A673 (cell line): ENCODE data around the gene TXNRD2. TPM values are rescaled to one million over a fixed set of nuclear protein-coding genes. Genes with fewer than 3 reads are reported as not detected.

Source experiments
- BruUV-seq: library from RNA; stranded (reverse); fragments of 400-500 nt; replicated peaks from 2 replicates; lab custom pipeline; 2021; lab: Mats Ljungman, UMichigan
- CTCF ChIA-PET: fragments of 300-600 bp; sonication (Branson Sonifier 250); formaldehyde crosslinking; loops from one replicate; lab custom pipeline; 2022; ENCODE audit warnings: antibody characterized with exemption; lab: Charles Lee
- POLR2A ChIA-PET: fragments of 300-600 bp; sonication (Branson Sonifier 250); formaldehyde crosslinking; loops from one replicate; lab custom pipeline; 2022; ENCODE audit warnings: antibody characterized with exemption; ENCODE audit not compliant: low non-redundant PET; lab: Charles Lee
- DNase-seq: peaks from one replicate; pipeline ENCODE4 v3.0.0-alpha.2; 2015; ENCODE audit warnings: low spot score
- H3K27ac ChIP-seq: fragments of 200-600 bp; sonication (generic); 2 replicates; pipeline ENCODE4 v1.5.1; 2016; ENCODE audit warnings: mixed run types, low read depth, mild to moderate bottlenecking, mixed read lengths, antibody characterized with exemption, low read length; ENCODE audit not compliant: poor library complexity, severe bottlenecking
- H3K27me3 ChIP-seq: fragments of 200-600 bp; sonication (generic); replicated peaks from 2 replicates; pipeline ENCODE4 v1.6.1; 2017; ENCODE audit warnings: mixed run types, low read depth, mild to moderate bottlenecking, mixed read lengths, antibody characterized with exemption, low read length; ENCODE audit not compliant: insufficient read depth, poor library complexity
- H3K36me3 ChIP-seq: fragments of 200-600 bp; sonication (generic); 2 replicates; pipeline ENCODE4 v1.6.1; 2016; ENCODE audit warnings: mixed run types, mild to moderate bottlenecking, mixed read lengths, antibody characterized with exemption, low read length; ENCODE audit not compliant: insufficient read depth, poor library complexity, severe bottlenecking
- H3K4me1 ChIP-seq: fragments of 200-600 bp; sonication (generic); 2 replicates; pipeline ENCODE4 v1.6.1; 2017; ENCODE audit warnings: mixed run types, mild to moderate bottlenecking, mixed read lengths, antibody characterized with exemption, low read length; ENCODE audit not compliant: insufficient read depth, poor library complexity, severe bottlenecking
- H3K4me3 ChIP-seq: fragments of 200-600 bp; sonication (generic); 2 replicates; pipeline ENCODE4 v1.5.1; 2016; ENCODE audit warnings: low read depth, mixed run types, mild to moderate bottlenecking, mixed read lengths, low read length; ENCODE audit not compliant: poor library complexity, severe bottlenecking
- H3K9me3 ChIP-seq: fragments of 200-600 bp; sonication (generic); 2 replicates; pipeline ENCODE4 v1.6.1; 2016; ENCODE audit warnings: mixed run types, low read depth, mild to moderate bottlenecking, mixed read lengths, antibody characterized with exemption, low read length; ENCODE audit not compliant: poor library complexity, severe bottlenecking
- CTCF ChIP-seq: fragments of 300-800, 200-600 bp; sonication (generic); conservative IDR thresholded peaks from 2 replicates; pipeline ENCODE4 v1.5.1; 2017; ENCODE audit warnings: low read depth, mild to moderate bottlenecking, antibody characterized with exemption, low read length, moderate library complexity, mixed read lengths
- EZH2 ChIP-seq: fragments of 200-600 bp; sonication (generic); IDR thresholded peaks from 2 replicates; pipeline ENCODE4 v1.6.1; 2017; ENCODE audit warnings: borderline replicate concordance, low read depth, mild to moderate bottlenecking, mixed read lengths, antibody characterized with exemption, low read length; ENCODE audit not compliant: poor library complexity, severe bottlenecking
- intact Hi-C: fragments of 100-400 bp; cut with micrococcal nuclease; formaldehyde crosslinking; loops from one replicate; pipeline ENCODE4 v1.10.0; 2022; ENCODE audit not compliant: unreplicated experiment
- total RNA-seq: library from RNA; stranded (reverse); gene quantifications from 2 replicates; pipeline ENCODE4 v1.2.3, GENCODE V29; 2021

TXNRD2 gene
- total RNA-seq, 1 experiment from 2014 or later: 32.6 TPM

- peak overlapping the region; percentile 28 for H3K27ac ChIP-seq
- DNase-seq: no peak
- H3K27me3 ChIP-seq: no peaks in the 10 kb centered on the region
- intact Hi-C loops: no loop called here
- ChIA-PET POLR2A (no interaction called here), CTCF (interaction anchor here (0.5 kb wide), 1 partner anchor 37 kb away, joined by 5 read pairs; no protein-coding TSS in a partner anchor)
- no TSS peak for BruUV-seq
- TF ChIP-seq CTCF (no peak), EZH2 (no peak)
- H3K9me3 ChIP-seq: no peaks in the 10 kb centered on the region
- peaks cover 32% of the 10 kb centered on the region for H3K36me3 ChIP-seq
- H3K4me1 ChIP-seq: peaks cover 11% of the 10 kb centered on the region
- H3K4me3 ChIP-seq: no peak overlapping the region
These were observed 90.1 kb downstream of the TXNRD2 start for GRCh38 chr22:19851291-19852176.

GRCh38 chr22:19850763-19851109, 90.9 kb downstream of the TXNRD2 start:
- no peak for DNase-seq
- POLR2A ChIA-PET: no interaction called here
- no TSS peak for BruUV-seq
- TF ChIP-seq CTCF: no peak
- no peak for TF ChIP-seq EZH2
- Histone ChIP-seq H3K4me3 (no peak overlapping the region), H3K36me3 (peaks cover 32% of the 10 kb centered on the region), H3K4me1 (peaks cover 6% of the 10 kb centered on the region), H3K9me3 (no peaks in the 10 kb centered on the region), H3K27ac (peak overlapping the region; percentile 28), H3K27me3 (no peaks in the 10 kb centered on the region)
- CTCF ChIA-PET: interaction anchor here (0.5 kb wide), 2 partner anchors 38 to 112 kb away, joined by 3 to 5 read pairs; no protein-coding TSS in a partner anchor
- intact Hi-C loops: no loop called here

- intact Hi-C loops: no loop called here
- H3K4me3 ChIP-seq: no peak overlapping the region
- no peak for TF ChIP-seq CTCF
- no peak for TF ChIP-seq EZH2
- H3K9me3 ChIP-seq: no peaks in the 10 kb centered on the region
- BruUV-seq: no TSS peak
- DNase-seq: no peak
- no peaks in the 10 kb centered on the region for H3K27me3 ChIP-seq
- peak overlapping the region; percentile 28 for H3K27ac ChIP-seq
- peaks cover 32% of the 10 kb centered on the region for H3K36me3 ChIP-seq
- peaks cover 4% of the 10 kb centered on the region for H3K4me1 ChIP-seq
- ChIA-PET CTCF (interaction anchor here (0.5 kb wide), 1 partner anchor 112 kb away, joined by 3 read pairs; no protein-coding TSS in a partner anchor), POLR2A (no interaction called here)
These were observed 91.5 kb downstream of the TXNRD2 start for GRCh38 chr22:19849835-19850762.
